Hepatocyte (in vitro differentiated cells): ENCODE measurements around the gene GRM4.

Experiments
- EZH2 ChIP-seq: fragments of 200-600 bp; sonication (generic); IDR thresholded peaks from 2 replicates; pipeline ENCODE4 v1.6.1; 2016; ENCODE audit warnings: antibody characterized with exemption, mild to moderate bottlenecking, borderline replicate concordance
- TF ChIP-seq, protein P1 (sequence below): fragments of 200-600 bp; sonication (generic); IDR thresholded peaks from 2 replicates; pipeline ENCODE4 v1.5.1; 2016; ENCODE audit warnings: antibody characterized with exemption, mild to moderate bottlenecking; ENCODE audit not compliant: poor library complexity

DNA sequence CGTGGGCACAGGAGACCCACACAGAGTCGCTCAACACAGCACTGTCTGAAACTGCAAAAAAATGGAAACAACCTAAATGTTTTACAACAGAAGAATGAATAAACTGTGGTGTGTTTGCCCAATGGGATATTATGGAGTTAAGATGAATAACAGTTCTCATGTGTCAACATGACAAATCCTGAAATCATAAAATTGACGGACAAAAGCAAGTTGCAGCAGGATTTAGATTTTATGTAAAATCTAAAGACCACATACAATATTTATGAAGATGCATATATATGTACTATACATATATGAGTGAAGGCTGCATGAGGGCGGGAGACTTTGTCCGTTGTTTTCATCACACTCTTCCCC is 79.7 kb downstream of the GRM4 start:
- TF ChIP-seq, protein P1, sequence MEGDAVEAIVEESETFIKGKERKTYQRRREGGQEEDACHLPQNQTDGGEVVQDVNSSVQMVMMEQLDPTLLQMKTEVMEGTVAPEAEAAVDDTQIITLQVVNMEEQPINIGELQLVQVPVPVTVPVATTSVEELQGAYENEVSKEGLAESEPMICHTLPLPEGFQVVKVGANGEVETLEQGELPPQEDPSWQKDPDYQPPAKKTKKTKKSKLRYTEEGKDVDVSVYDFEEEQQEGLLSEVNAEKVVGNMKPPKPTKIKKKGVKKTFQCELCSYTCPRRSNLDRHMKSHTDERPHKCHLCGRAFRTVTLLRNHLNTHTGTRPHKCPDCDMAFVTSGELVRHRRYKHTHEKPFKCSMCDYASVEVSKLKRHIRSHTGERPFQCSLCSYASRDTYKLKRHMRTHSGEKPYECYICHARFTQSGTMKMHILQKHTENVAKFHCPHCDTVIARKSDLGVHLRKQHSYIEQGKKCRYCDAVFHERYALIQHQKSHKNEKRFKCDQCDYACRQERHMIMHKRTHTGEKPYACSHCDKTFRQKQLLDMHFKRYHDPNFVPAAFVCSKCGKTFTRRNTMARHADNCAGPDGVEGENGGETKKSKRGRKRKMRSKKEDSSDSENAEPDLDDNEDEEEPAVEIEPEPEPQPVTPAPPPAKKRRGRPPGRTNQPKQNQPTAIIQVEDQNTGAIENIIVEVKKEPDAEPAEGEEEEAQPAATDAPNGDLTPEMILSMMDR, result no peak
- no peak for TF ChIP-seq EZH2
